GM21528 (cell line): Measurements from ENCODE around the gene NEBL.

ENCODE experiments used
- ATAC-seq: cut with Tn5 transposase; IDR thresholded peaks from one replicate; pipeline ENCODE4 v1.9.1; 2021; ENCODE audit warnings: mild to moderate bottlenecking, moderate library complexity; ENCODE audit not compliant: unreplicated experiment, low FRiP score

NEBL gene

DNA sequence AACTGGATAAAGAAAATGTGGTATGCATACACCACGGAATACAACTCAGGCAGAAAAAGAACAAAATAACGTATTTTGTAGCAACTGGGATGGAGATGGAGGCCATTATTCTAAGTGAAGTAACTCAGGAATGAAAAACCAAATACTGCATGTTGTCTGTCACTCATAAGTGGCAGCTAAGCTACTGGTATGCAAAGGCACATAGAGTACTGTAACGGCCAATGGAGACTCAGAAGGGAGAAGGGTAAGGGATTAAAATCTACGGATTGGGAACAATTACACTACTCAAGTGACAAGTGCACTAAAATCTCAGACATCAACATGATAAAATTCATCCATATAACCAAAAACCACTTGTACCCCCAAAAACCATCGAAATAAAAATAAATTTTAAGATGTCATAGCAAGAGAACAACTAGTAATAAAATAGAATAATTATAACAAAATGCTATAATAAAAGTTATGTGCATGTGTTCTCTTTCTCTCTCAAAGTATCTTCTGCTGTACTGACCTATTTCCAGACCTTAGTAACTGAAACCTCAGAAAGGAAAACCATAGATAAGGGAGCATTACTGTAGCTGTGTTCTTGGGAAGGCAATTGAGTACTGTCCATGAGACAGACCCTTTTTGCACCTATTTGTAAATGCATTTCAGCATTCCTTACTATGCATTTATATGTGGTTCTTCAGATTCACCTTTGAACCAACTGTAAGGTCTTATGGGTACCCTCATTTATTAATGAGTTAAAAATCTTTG, 6.7 kb upstream of the NEBL start:
- no peak for ATAC-seq

- ATAC-seq: no peak
Measured at GRCh38 chr10:20901110-20901509, 4.0 kb upstream of the NEBL start.

DNA sequence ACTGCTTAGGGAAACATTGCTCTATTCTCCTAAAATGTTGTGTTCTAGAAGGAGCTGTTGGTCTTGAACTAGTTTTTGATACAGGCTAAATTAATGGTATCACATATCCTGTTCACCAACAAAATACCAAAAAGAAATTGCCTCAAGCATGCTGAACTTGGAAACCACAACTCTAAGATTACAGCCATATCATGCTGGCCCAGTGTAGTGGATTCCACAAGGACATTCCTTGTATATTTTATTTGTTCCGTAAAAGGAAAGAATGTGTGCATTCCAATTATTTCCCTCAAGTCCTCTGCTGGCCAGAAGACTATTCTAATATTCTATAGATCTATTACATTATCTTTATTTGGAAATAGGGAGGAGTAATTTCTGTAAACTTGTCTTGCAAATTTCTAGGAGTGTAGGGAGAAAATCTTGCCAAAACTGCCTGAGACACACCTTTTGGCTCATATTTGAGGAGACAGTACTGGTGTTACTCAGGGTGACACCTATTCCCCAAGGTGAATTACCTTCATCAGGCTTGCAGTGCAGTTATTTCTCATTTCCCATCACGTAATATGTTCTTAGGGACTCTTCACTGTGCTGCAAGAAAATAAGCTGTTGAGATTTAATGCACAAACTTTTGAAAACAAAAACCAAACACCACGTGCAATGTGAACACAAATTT, 1.9 kb upstream of the NEBL start:
- no peak for ATAC-seq

DNA sequence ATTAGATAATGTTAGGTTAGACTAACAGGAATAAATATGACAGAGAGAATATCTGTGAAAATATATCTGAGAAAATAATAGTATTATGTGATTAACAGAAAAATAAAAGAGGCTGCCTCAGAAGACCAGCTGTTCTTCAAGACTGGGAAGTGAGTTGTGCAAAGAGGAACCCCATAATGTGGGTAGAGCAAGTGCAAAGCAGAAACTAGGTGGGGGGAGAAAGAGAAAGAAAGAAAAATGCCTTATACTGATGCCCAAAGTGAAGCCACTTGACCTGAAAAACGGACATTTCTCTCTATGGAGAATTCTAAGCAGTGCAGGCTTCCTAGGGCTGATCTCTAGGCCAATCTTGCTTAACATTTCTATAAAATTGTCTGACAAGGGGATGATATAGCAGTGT, 3.8 kb downstream of the NEBL start:
- no peak for ATAC-seq

DNA sequence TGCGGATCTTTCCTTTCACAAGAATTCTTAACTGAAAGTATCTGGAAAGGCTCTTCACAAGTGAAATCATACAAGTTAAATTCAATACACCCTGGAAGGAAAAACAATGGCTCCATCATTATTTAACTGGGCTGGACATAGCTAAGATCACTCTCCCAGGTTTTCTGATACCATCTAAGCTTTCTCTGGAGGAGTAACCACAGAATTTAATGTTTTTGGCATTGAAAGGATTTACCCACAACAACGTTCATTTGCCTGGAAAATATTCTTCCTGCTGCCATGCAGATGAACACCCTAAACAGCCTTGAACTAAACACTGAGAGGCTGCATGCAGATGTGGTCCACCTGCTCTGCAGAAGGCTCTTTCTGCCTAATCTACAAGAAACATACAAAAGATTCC, 4.3 kb downstream of the NEBL start:
- ATAC-seq: no peak

DNA sequence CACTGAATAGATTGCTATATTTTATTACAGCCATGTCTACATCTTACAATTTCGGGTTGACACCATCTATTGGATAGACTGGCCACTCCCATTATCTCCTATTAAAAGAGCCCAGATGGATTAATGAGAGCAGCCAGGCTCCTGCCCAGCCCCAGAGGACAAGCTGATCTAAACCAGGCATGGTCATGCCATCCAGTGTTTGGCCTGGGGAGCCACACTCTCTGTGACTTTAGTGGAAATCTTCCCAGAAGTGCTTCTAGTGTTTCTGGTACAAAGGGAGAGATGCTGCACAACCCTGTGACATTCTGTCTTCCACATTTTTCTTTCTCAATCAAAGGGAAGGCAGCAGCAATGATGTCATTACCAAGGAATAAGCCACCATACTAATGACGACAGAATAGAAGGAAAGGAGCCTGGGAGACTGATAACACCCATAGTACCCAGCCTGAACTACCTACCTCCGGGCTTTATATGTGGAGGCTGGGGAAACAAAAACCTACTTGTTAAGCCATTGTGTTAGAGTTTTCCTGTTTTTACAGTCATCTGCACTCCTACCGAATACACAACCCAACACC, 5.0 kb downstream of the NEBL start:
- ATAC-seq: no peak

- no peak for ATAC-seq
Measured at GRCh38 chr10:20891338-20891714, 5.8 kb downstream of the NEBL start.

DNA sequence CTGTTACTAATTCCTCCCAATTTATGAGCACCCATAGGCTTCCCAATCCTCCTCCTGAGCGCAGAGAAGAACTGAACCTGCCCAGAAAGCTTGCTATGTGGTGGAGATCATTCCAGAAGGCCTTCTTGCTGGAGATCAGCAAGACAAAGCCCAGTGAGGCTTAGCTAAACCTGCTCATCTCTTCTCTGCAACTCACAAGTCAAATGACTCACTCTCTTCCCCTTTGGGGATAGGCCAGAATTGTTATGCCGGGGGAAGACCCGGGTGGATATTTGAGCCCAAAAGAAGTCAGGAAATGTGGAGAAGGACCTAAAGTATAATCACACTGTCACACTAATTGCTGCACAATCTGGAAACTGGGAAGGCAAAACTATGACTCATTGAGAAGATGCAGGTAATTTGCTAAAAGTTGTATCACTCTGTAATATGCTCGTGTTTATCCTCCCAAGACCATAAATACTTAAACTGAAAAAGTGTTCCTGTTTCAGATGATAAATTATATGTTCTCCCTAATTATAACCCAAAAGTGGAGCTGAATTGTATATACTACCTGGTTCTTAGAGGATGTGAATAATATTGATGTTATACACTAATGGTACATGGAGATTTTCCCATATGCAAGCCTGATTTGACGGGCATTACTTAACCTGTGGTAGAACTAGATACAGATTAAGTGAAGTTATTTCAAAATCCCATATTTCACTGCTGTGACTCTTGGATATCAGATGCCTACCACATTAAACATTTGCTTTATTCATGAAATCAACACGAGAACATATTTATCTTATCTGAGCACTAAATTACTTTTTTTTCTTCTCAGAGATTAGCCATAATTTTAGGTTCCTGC, 6.4 kb downstream of the NEBL start:
- ATAC-seq: no peak

DNA sequence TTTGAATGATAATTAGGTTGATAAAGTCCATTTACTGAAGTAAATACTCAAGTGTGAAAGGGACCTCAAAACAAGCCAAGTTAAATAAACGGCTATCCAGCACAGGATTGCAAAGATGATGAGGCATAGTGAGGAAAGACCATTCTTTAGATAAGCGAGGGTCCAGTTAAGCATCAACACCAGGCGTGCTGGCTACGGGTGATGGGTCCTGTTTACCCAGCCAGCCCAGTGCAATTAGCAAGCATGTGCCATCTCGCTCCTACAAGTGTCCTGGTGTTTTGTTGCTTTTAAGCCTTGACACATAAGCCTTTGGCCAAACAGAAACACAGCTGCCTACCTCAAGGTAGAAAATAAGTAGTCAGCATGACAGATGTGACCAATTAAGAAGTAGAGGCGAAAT, 7.1 kb downstream of the NEBL start:
- ATAC-seq: no peak

GRCh38 chr10:20888620-20889330, 8.3 kb downstream of the NEBL start:
- ATAC-seq: no peak

DNA sequence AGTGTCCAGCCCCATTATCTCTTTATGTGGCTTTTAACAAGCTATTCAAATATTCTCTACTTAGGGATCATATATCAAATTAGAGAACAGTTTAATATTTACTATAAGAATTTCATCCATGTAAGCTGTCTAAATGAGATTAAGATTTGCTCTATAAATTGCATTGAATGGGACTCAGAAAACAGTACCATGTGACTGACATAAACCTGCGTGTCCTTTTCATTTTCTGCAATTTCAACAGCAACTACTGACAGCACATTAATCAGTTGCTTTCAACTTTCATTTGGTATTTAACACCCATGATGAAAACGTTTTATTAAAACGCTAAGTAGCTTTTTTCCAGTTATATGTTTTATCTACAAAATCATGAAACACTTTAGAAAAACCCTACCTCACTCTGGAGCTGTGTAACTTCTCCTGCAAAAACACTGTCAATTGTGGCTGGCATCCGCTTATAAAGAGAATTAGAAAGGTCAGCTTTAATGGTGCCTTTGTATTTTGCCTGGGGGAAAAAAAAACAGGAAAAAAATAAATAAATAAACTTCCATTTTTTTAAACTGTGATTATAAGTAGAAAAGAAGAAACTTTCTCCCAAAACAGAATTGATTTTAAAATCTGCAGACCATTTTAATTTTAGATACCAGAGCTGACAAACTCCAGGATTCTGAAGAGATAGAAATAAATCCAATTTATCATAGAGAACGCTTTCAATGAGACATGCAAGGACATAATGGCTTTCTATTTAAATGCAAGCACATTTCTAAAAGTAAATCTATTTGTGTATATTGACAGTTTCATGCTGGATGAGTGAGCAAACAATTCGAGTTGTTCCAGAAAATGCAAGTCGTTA, 9.2 kb downstream of the NEBL start:
- no peak for ATAC-seq

DNA sequence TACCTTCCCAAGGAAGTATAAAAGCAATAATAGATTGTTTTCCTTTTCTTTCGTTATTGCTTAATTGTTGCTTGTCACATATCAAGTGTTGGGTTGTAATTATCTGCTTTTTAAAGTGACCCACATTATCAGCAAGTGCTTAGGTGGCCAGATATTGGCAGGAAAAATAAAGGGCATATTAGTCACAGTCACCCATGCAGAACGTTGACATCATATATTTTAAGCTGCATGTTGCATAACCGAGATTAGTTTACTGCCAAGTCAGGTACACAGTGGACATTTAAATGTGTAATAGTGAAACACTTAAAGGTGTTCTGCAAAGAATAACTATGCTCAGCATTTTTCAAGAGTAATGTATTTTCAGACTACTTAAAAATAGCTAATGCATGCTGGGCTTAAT, 11.4 kb downstream of the NEBL start:
- no peak for ATAC-seq

GRCh38 chr10:20883552-20883951, 13.6 kb downstream of the NEBL start:
- ATAC-seq: no peak

DNA sequence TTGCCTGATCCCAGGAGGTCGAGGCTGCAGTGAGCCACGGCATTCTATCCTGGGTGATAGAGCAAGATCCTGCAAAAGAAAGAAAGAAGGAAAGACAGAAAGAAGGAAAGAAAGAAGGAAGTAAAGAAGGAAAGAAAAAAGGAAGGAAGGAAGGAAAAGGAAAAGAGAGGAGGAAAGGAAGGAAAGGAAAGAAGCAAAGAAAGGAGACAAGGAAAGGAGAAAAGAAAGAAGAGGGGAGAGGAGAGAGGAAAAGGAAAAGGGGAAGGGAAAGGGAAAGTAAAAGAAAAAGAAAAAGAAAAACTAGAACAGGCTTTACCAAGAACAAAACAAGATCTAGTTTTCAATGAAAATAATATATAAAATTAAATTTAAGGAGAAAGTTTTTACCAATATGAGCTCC, 15.0 kb downstream of the NEBL start:
- ATAC-seq: no peak

DNA sequence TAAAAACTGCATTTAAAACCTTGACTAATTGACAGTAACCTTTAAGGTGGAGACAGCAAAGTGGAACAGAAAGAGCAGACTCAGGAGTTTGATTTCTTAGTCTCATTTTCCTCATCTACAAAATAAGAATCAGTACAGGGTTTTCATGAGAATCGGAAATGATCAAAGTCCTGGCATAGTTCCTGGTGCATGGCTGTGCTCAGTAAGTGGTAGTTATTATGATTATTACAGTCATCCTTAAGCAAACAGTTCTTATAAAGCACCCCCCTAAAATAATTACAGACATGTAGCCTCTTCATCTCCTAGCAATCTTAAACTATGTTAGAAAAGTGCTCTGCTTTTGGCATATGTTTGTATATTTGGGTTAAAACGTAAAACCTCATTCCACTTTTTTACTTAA, 18.0 kb downstream of the NEBL start:
- no peak for ATAC-seq

GRCh38 chr10:20877986-20878983, 18.8 kb downstream of the NEBL start:
- no peak for ATAC-seq

GRCh38 chr10:20877554-20877953, 19.6 kb downstream of the NEBL start:
- no peak for ATAC-seq

GRCh38 chr10:20874261-20874660, 22.9 kb downstream of the NEBL start:
- no peak for ATAC-seq
